HEK293 (cell line): ENCODE results near the gene C3orf20.

Experiments used
- ATF2 ChIP-seq: fragments of 450-650 bp; formaldehyde crosslinking; IDR thresholded peaks from 2 replicates; pipeline ENCODE4 v1.5.1; 2016; ENCODE audit warnings: missing biosample characterization, missing genetic modification characterization, low read depth
- CTCF ChIP-seq: fragments of 450-650 bp; formaldehyde crosslinking; IDR thresholded peaks from 2 replicates; pipeline ENCODE4 v1.5.1; 2016; ENCODE audit warnings: missing biosample characterization, missing genetic modification characterization
- HOXC10 ChIP-seq: sonication (generic); formaldehyde crosslinking; IDR thresholded peaks from 2 replicates; pipeline ENCODE4 v1.8.1; 2023; ENCODE audit warnings: mild to moderate bottlenecking, missing genetic modification reagents
- SP3 ChIP-seq: fragments of 450-650 bp; formaldehyde crosslinking; IDR thresholded peaks from 2 replicates; pipeline ENCODE4 v1.5.1; 2016; ENCODE audit warnings: missing biosample characterization, missing genetic modification characterization
- TCF7L2 ChIP-seq: IDR thresholded peaks from 2 replicates; pipeline ENCODE4 v1.6.1; 2011; ENCODE audit warnings: low read depth, mild to moderate bottlenecking, inconsistent platforms, low read length, moderate library complexity, borderline replicate concordance
- YY1 ChIP-seq: fragments of 450-650 bp; formaldehyde crosslinking; IDR thresholded peaks from 2 replicates; pipeline ENCODE4 v1.5.1; 2018; ENCODE audit warnings: missing biosample characterization, missing genetic modification characterization
- ZNF114 ChIP-seq: fragments of 450-650 bp; formaldehyde crosslinking; IDR thresholded peaks from 2 replicates; pipeline ENCODE4 v1.5.0; 2017; ENCODE audit warnings: missing biosample characterization, missing genetic modification characterization
- ZNF19 ChIP-seq: fragments of 450-650 bp; formaldehyde crosslinking; IDR thresholded peaks from 2 replicates; pipeline ENCODE4; 2016; ENCODE audit warnings: missing biosample characterization, missing genetic modification characterization, low read depth
- ZNF335 ChIP-seq: fragments of 450-650 bp; formaldehyde crosslinking; conservative IDR thresholded peaks from 2 replicates; pipeline ENCODE4 v1.5.1; 2016; ENCODE audit warnings: missing biosample characterization, missing genetic modification characterization
- ZNF354C ChIP-seq: fragments of 450-650 bp; formaldehyde crosslinking; IDR thresholded peaks from 2 replicates; pipeline ENCODE4 v1.5.1; 2016; ENCODE audit warnings: missing biosample characterization, missing genetic modification characterization, low read depth, borderline replicate concordance
- ZNF398 ChIP-seq: fragments of 450-650 bp; formaldehyde crosslinking; IDR thresholded peaks from 2 replicates; pipeline ENCODE4 v1.5.1; 2017; ENCODE audit warnings: missing biosample characterization, missing genetic modification characterization
- ZNF664 ChIP-seq: fragments of 450-650 bp; formaldehyde crosslinking; IDR thresholded peaks from 2 replicates; pipeline ENCODE4 v1.5.1; 2016; ENCODE audit warnings: missing biosample characterization, missing genetic modification characterization
- ZNF777 ChIP-seq: fragments of 450-650 bp; formaldehyde crosslinking; IDR thresholded peaks from 2 replicates; pipeline ENCODE4 v1.5.1; 2017; ENCODE audit warnings: missing biosample characterization, missing genetic modification characterization, borderline replicate concordance
- ZNF830 ChIP-seq: fragments of 450-650 bp; IDR thresholded peaks from 2 replicates; pipeline ENCODE4 v1.5.0; 2018; ENCODE audit warnings: missing biosample characterization, missing genetic modification characterization, low read depth, mild to moderate bottlenecking, moderate library complexity

GRCh38 chr3:14768881-14769280 is 93.9 kb downstream of the C3orf20 start:
- TF ChIP-seq SP3 (tag by site-specific recombination) (no peak), YY1 (tag by site-specific recombination) (no peak), ZNF664 (no peak), CTCF (tag by site-specific recombination) (no peak), TCF7L2 (no peak), ZNF335 (tag by site-specific recombination) (no peak), ZNF354C (no peak), ZNF777 (tag by site-specific recombination) (no peak), ZNF398 (tag by site-specific recombination) (no peak), ATF2 (tag by site-specific recombination) (no peak), HOXC10 (CRISPR knock-in tag) (no peak), ZNF19 (tag by site-specific recombination) (no peak), ZNF830 (tag by site-specific recombination) (no peak), ZNF114 (tag by site-specific recombination) (no peak)
